Osteoblast (primary cell): ENCODE measurements around the gene FAM193A. TPM values are rescaled to one million over a fixed set of nuclear protein-coding genes. Genes with fewer than 3 reads are reported as not detected.

Experiments used
- DNase-seq: peaks from one replicate; pipeline ENCODE4 v3.0.0; 2011; ENCODE audit warnings: low spot score, mixed read lengths; ENCODE audit not compliant: insufficient read length; ENCODE audit errors: missing footprints
- H2AFZ ChIP-seq: 2 replicates; pipeline ENCODE4 v1.6.0; 2011; ENCODE audit warnings: mild to moderate bottlenecking, low read length
- H3K27ac ChIP-seq: 2 replicates; pipeline ENCODE4 v1.5.1; 2011; ENCODE audit warnings: mild to moderate bottlenecking, low read depth, low read length, moderate library complexity
- H3K27me3 ChIP-seq: 2 replicates; pipeline ENCODE4 v1.6.0; 2012; ENCODE audit warnings: mild to moderate bottlenecking, control low read depth, inconsistent platforms, low read length, moderate library complexity; ENCODE audit not compliant: insufficient read depth
- H3K36me3 ChIP-seq: 2 replicates; pipeline ENCODE4 v1.5.1; 2011; ENCODE audit warnings: mild to moderate bottlenecking, low read length, control low read depth, moderate library complexity; ENCODE audit not compliant: insufficient read depth
- H3K4me1 ChIP-seq: 2 replicates; pipeline ENCODE4 v1.5.1; 2011; ENCODE audit warnings: mild to moderate bottlenecking, low read length, control low read depth, moderate library complexity; ENCODE audit not compliant: insufficient read depth
- H3K4me2 ChIP-seq: 2 replicates; pipeline ENCODE4 v1.6.0; 2011; ENCODE audit warnings: mild to moderate bottlenecking, low read length; ENCODE audit not compliant: insufficient read depth
- H3K4me3 ChIP-seq: fragments of 200-600 bp; sonication (generic); 3 replicates; pipeline ENCODE4 v1.5.1; 2012; ENCODE audit warnings: mild to moderate bottlenecking, low read length, inconsistent platforms; ENCODE audit not compliant: insufficient read depth
- H3K79me2 ChIP-seq: 2 replicates; pipeline ENCODE4 v1.6.0; 2012; ENCODE audit warnings: mild to moderate bottlenecking, low read length, control low read depth, inconsistent platforms; ENCODE audit not compliant: insufficient read depth
- H3K9me3 ChIP-seq: 2 replicates; pipeline ENCODE4 v1.5.1; 2011; ENCODE audit warnings: low read depth, low read length, control low read depth
- H4K20me1 ChIP-seq: 2 replicates; pipeline ENCODE4 v1.6.0; 2012; ENCODE audit warnings: mild to moderate bottlenecking, low read length, control low read depth; ENCODE audit not compliant: insufficient read depth
- total RNA-seq: library from RNA; depleted of rRNA; stranded (reverse); fragments of >200 nt; gene quantifications from 2 replicates; pipeline ENCODE4 v1.2.3, GENCODE V29; 2012
- TF ChIP-seq, protein P1 (sequence below): IDR thresholded peaks from 2 replicates; pipeline ENCODE4 v1.5.1; 2011; ENCODE audit warnings: mild to moderate bottlenecking, low read depth, low read length, moderate library complexity; ENCODE audit errors: extremely low read depth

The FAM193A gene
- total RNA-seq, 1 donor: 23.2 TPM

DNA sequence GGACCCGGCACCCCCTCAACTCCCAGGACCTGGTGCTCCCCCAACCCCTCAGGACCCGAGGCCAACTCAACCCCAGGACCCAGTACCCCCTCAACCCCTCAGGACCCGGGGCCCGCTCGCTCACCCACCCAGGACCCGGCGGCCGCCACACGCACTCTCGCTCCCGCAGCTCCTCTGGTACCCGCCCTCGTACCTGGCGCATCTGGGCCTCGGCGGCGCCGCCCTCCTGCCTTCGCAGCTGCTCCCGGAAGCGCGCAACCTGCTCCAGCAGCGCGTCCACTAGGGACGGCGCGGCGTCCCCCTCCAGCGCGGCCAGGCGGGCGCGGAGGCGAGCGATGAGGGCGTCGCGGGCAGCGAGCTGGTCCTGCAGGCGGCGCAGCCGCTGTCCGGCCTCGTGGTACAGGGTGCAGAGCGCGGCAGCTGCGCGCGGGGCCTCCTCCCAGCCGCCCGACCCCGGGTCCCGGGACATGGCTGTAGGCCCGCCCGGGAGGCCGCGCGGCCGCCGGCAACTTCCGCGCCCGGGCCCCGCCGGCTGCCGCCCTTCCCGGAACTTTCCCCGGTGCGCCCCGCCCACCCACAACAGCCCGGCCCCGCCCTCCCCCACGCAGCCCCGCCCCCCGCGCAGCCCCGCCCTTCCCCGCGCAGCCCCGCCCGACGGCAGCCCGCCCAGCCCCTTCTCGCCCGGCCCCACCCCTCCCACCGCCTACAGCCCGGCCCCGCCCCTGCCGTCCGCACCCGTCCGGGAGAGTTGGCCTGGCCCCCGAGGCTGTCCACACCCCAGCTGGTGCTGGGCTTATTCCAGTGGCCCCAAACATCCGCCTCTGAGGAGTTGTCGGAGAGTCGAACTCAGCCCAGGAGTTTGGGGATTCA, 219.6 kb downstream of the FAM193A start, which contains the start of gene TNIP2:
Gene TNIP2 (minus strand): TSS at position 516 of the 870 bp plus-strand sequence. CDS start 47 bp downstream, at position 469.
- H3K4me2 ChIP-seq: peak within 1 kb of the TSS; percentile 82
- TF ChIP-seq, protein P1, sequence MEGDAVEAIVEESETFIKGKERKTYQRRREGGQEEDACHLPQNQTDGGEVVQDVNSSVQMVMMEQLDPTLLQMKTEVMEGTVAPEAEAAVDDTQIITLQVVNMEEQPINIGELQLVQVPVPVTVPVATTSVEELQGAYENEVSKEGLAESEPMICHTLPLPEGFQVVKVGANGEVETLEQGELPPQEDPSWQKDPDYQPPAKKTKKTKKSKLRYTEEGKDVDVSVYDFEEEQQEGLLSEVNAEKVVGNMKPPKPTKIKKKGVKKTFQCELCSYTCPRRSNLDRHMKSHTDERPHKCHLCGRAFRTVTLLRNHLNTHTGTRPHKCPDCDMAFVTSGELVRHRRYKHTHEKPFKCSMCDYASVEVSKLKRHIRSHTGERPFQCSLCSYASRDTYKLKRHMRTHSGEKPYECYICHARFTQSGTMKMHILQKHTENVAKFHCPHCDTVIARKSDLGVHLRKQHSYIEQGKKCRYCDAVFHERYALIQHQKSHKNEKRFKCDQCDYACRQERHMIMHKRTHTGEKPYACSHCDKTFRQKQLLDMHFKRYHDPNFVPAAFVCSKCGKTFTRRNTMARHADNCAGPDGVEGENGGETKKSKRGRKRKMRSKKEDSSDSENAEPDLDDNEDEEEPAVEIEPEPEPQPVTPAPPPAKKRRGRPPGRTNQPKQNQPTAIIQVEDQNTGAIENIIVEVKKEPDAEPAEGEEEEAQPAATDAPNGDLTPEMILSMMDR: peak; percentile 12
- H3K27me3 ChIP-seq: no peaks in the 10 kb centered on the region
- H3K27ac ChIP-seq: peak within 1 kb of the TSS; percentile 58
- DNase-seq: peak; percentile 99
- no peaks in the 10 kb centered on the region for H3K9me3 ChIP-seq
- H3K79me2 ChIP-seq: peaks cover 41% of the 10 kb centered on the region
- peak within 1 kb of the TSS; percentile 81 for H2AFZ ChIP-seq
- H4K20me1 ChIP-seq: peaks cover 23% of the 10 kb centered on the region
- H3K36me3 ChIP-seq: no peaks in the 10 kb centered on the region
- H3K4me3 ChIP-seq: peak within 1 kb of the TSS; percentile 90
- peaks cover 4% of the 10 kb centered on the region for H3K4me1 ChIP-seq

DNA sequence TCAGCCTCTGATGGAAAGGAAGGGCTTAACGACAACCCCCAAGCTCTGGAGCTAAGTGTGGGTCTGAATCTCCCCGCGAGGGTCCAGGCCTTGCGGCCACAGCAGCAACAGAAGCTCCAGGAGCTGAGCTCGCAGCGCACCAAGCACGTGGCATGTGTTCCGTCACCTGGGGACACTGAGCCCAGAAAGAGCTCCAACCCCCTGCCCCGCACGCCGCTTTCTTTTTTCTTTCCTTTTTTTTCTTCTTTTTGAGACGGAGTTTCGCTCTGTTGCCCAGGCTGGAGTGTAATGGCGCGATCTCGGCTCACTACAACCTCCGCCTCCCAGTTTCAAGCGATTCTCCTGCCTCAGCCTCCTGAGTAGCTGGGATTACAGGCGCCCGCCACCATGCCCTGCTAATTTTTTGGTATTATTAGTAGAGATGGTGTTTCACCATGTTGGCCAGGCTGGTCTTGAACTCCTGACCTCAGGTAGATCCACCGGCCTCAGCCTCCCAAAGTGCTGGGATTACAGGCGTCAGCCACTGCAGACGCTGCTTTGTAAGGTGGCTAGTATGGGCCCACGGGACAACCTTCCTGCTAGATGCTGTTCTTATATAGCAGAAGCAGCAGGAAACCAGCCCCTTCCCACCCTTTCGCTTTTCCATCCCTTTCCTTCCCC, 220.4 kb downstream of the FAM193A start:
- TF ChIP-seq, protein P1: no peak
- Histone ChIP-seq H3K9me3 (no peaks in the 10 kb centered on the region), H3K4me3 (peak overlapping the region; percentile 56), H3K79me2 (peaks cover 35% of the 10 kb centered on the region), H2AFZ (peak overlapping the region; percentile 81), H3K27me3 (no peaks in the 10 kb centered on the region), H4K20me1 (peaks cover 20% of the 10 kb centered on the region), H3K4me1 (peaks cover 4% of the 10 kb centered on the region), H3K36me3 (no peaks in the 10 kb centered on the region), H3K27ac (no peak overlapping the region), H3K4me2 (peak overlapping the region; percentile 76)
- DNase-seq: no peak

DNA sequence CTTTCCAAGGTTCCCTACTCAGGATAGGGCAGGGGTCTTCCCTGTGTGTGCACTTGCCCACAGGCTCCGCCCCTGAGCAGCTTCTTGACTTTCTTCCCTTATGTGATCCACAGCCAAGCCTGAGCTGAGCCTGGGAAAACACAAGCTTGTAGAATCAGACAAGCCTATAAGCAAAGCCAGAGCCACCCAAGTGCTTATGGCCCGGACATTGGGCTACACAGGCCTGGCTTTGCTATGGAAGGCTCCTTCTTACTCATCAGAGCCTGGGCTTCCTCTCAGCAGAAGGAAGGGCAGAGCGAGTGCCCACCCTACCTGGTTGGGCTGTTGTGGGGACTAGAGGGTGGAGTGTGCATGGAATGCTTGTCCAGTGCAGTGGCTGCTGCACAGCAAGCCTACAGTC, 221.0 kb downstream of the FAM193A start:
- Histone ChIP-seq H3K4me3 (no peak overlapping the region), H2AFZ (no peak overlapping the region), H3K27ac (no peak overlapping the region), H3K9me3 (no peaks in the 10 kb centered on the region), H4K20me1 (peaks cover 15% of the 10 kb centered on the region), H3K36me3 (no peaks in the 10 kb centered on the region), H3K27me3 (no peaks in the 10 kb centered on the region), H3K4me2 (no peak overlapping the region), H3K4me1 (peaks cover 4% of the 10 kb centered on the region), H3K79me2 (peaks cover 30% of the 10 kb centered on the region)
- peak; percentile 66 for DNase-seq
- TF ChIP-seq, protein P1: no peak
